ENCODE results near the gene LRRC8D.
A peak's percentile ranks its signal among the peaks of the same experiment; 100 is the strongest.

DNA sequence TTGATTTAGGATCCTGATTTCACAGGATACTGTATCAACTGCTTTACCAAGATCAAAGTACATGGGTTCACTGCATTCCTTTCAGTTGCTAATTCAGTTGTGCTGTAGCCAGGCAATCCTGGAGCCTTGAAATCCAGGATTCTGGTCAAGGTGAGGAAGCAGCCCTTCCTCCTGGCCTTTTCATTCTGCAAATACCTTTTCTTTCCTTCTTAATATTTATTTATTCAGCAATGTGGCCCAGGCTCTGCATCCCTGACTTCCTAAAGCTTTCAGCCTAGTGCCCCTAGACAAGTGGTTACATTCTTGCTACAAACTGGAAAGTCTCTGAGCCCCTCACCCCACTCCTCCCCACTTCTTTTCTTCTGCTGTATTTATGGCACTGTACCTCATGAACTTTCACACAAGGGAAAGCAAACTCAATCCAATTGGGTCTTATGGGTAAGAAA, 16.2 kb downstream of the LRRC8D start:
- TF ChIP-seq, protein P1, sequence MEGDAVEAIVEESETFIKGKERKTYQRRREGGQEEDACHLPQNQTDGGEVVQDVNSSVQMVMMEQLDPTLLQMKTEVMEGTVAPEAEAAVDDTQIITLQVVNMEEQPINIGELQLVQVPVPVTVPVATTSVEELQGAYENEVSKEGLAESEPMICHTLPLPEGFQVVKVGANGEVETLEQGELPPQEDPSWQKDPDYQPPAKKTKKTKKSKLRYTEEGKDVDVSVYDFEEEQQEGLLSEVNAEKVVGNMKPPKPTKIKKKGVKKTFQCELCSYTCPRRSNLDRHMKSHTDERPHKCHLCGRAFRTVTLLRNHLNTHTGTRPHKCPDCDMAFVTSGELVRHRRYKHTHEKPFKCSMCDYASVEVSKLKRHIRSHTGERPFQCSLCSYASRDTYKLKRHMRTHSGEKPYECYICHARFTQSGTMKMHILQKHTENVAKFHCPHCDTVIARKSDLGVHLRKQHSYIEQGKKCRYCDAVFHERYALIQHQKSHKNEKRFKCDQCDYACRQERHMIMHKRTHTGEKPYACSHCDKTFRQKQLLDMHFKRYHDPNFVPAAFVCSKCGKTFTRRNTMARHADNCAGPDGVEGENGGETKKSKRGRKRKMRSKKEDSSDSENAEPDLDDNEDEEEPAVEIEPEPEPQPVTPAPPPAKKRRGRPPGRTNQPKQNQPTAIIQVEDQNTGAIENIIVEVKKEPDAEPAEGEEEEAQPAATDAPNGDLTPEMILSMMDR (IDR thresholded peaks at IDR 0.05; ENCODE audit: low read depth, low read length, missing input control), result no peak
- TF ChIP-seq, protein P2, sequence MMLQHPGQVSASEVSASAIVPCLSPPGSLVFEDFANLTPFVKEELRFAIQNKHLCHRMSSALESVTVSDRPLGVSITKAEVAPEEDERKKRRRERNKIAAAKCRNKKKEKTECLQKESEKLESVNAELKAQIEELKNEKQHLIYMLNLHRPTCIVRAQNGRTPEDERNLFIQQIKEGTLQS (IDR thresholded peaks at IDR 0.05), result no peak
- TF ChIP-seq RXRA (IDR thresholded peaks at IDR 0.05) (peak; percentile 62 to 74), TAF1 (conservative IDR thresholded peaks at IDR 0.05) (no peak), HNF4G (IDR thresholded peaks at IDR 0.05) (peak; percentile 88), GABPA (IDR thresholded peaks at IDR 0.05 in 1 of 2, conservative IDR thresholded peaks at IDR 0.05 in 1 of 2) (peak in 1 of 2 donors; percentile 2), EGR1 (IDR thresholded peaks at IDR 0.05; ENCODE audit: low read depth in 2 of 2) (no peak), FOXA1 (IDR thresholded peaks at IDR 0.05) (no peak)
- TF ChIP-seq, protein P3, sequence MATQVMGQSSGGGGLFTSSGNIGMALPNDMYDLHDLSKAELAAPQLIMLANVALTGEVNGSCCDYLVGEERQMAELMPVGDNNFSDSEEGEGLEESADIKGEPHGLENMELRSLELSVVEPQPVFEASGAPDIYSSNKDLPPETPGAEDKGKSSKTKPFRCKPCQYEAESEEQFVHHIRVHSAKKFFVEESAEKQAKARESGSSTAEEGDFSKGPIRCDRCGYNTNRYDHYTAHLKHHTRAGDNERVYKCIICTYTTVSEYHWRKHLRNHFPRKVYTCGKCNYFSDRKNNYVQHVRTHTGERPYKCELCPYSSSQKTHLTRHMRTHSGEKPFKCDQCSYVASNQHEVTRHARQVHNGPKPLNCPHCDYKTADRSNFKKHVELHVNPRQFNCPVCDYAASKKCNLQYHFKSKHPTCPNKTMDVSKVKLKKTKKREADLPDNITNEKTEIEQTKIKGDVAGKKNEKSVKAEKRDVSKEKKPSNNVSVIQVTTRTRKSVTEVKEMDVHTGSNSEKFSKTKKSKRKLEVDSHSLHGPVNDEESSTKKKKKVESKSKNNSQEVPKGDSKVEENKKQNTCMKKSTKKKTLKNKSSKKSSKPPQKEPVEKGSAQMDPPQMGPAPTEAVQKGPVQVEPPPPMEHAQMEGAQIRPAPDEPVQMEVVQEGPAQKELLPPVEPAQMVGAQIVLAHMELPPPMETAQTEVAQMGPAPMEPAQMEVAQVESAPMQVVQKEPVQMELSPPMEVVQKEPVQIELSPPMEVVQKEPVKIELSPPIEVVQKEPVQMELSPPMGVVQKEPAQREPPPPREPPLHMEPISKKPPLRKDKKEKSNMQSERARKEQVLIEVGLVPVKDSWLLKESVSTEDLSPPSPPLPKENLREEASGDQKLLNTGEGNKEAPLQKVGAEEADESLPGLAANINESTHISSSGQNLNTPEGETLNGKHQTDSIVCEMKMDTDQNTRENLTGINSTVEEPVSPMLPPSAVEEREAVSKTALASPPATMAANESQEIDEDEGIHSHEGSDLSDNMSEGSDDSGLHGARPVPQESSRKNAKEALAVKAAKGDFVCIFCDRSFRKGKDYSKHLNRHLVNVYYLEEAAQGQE (IDR thresholded peaks at IDR 0.05), result peak; percentile 40
- TF ChIP-seq, protein P4, sequence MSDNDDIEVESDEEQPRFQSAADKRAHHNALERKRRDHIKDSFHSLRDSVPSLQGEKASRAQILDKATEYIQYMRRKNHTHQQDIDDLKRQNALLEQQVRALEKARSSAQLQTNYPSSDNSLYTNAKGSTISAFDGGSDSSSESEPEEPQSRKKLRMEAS (IDR thresholded peaks at IDR 0.05), result no peak
- TF ChIP-seq, protein P5, sequence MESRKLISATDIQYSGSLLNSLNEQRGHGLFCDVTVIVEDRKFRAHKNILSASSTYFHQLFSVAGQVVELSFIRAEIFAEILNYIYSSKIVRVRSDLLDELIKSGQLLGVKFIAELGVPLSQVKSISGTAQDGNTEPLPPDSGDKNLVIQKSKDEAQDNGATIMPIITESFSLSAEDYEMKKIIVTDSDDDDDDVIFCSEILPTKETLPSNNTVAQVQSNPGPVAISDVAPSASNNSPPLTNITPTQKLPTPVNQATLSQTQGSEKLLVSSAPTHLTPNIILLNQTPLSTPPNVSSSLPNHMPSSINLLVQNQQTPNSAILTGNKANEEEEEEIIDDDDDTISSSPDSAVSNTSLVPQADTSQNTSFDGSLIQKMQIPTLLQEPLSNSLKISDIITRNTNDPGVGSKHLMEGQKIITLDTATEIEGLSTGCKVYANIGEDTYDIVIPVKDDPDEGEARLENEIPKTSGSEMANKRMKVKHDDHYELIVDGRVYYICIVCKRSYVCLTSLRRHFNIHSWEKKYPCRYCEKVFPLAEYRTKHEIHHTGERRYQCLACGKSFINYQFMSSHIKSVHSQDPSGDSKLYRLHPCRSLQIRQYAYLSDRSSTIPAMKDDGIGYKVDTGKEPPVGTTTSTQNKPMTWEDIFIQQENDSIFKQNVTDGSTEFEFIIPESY (IDR thresholded peaks at IDR 0.05), result no peak

Measured in liver (tissue), 3 donors.